Colonic mucosa (tissue), 4 donors: ENCODE data around the gene DNLZ. TPM values are rescaled to one million over a fixed set of nuclear protein-coding genes. Genes with fewer than 3 reads are reported as not detected.

Experiments
- DNase-seq: peaks from one replicate; pipeline ENCODE4 v3.0.0-alpha.2; 2020
- H3K27ac ChIP-seq: fragments of 200-600 bp; one replicate; pipeline ENCODE4 v1.8.0; 2021
- H3K27me3 ChIP-seq: fragments of 200-600 bp; one replicate; pipeline ENCODE4 v1.8.0; 2021
- H3K36me3 ChIP-seq: fragments of 200-600 bp; one replicate; pipeline ENCODE4 v1.8.0; 2021
- H3K4me1 ChIP-seq: fragments of 200-600 bp; one replicate; pipeline ENCODE4 v1.8.0; 2021; ENCODE audit warnings: mild to moderate bottlenecking
- H3K4me3 ChIP-seq: fragments of 200-600 bp; one replicate; pipeline ENCODE4 v1.8.0; 2021
- H3K9ac ChIP-seq, 2 donors: one replicate each; pipeline ENCODE4 v1.7.0; 2013; ENCODE audit warnings: control low read depth in 2 of 2, low read depth in 2 of 2, low read length in 2 of 2
- H3K9me3 ChIP-seq: fragments of 200-600 bp; one replicate; pipeline ENCODE4 v1.8.0; 2021
- CTCF ChIP-seq: fragments of 200-600 bp; IDR thresholded peaks from one replicate; pipeline ENCODE4 v1.8.0; 2022; ENCODE audit warnings: antibody characterized with exemption, mild to moderate bottlenecking
- intact Hi-C: fragments of 100-400 bp; cut with DNase I; formaldehyde crosslinking; loops from one replicate; pipeline ENCODE4 v1.14.1; 2022
- total RNA-seq, 2 donors: library from RNA; stranded (reverse); fragmentation: NEBNext Ultra II Directional in 1 of 2; extraction: Animal tissue kit (Norgen Biotek cat#: 25700) in 1 of 2; gene quantifications; one replicate each; pipeline ENCODE4 v1.2.1, GENCODE V29; 2021
- donor health status: healthy.
- donor health status: DM: no; HTN: no; CAD: no.
- donor health status: DM: no; HTN: no; CAD: no.

The DNLZ gene
- total RNA-seq, 2 donors from 2014 or later = 10.0 to 10.8 TPM

- Histone ChIP-seq H3K36me3 (peaks cover 6% of the 10 kb centered on the region), H3K9ac (no peak overlapping the region), H3K9me3 (no peaks in the 10 kb centered on the region), H3K27me3 (no peaks in the 10 kb centered on the region), H3K4me3 (no peak overlapping the region), H3K27ac (no peak overlapping the region), H3K4me1 (peaks cover 12% of the 10 kb centered on the region)
- DNase-seq = no peak
- intact Hi-C loops = no loop called here
- TF ChIP-seq CTCF = no peak
These were observed 28.4 kb upstream of the DNLZ start for GRCh38 chr9:136391737-136392537.

GRCh38 chr9:136389396-136389795 is 25.9 kb upstream of the DNLZ start:
- no peak overlapping the region for H3K9ac ChIP-seq
- no peak for TF ChIP-seq CTCF
- no peak for DNase-seq
- H3K9me3 ChIP-seq = no peaks in the 10 kb centered on the region
- no peaks in the 10 kb centered on the region for H3K4me1 ChIP-seq
- peaks cover 6% of the 10 kb centered on the region for H3K36me3 ChIP-seq
- no peak overlapping the region for H3K27ac ChIP-seq
- H3K27me3 ChIP-seq = no peaks in the 10 kb centered on the region
- H3K4me3 ChIP-seq = no peak overlapping the region
- intact Hi-C loops = no loop called here

- DNase-seq = no peak
- no peak for TF ChIP-seq CTCF
- intact Hi-C loops = no loop called here
- H3K9ac ChIP-seq = no peak overlapping the region
- H3K36me3 ChIP-seq = peaks cover 2% of the 10 kb centered on the region
- no peaks in the 10 kb centered on the region for H3K27me3 ChIP-seq
- H3K4me1 ChIP-seq = no peaks in the 10 kb centered on the region
- no peaks in the 10 kb centered on the region for H3K9me3 ChIP-seq
- no peak overlapping the region for H3K4me3 ChIP-seq
- H3K27ac ChIP-seq = no peak overlapping the region
These were observed 23.7 kb upstream of the DNLZ start for GRCh38 chr9:136387217-136387616.

- Histone ChIP-seq H3K36me3 (no peaks in the 10 kb centered on the region), H3K27me3 (no peaks in the 10 kb centered on the region), H3K4me1 (no peaks in the 10 kb centered on the region), H3K9me3 (no peaks in the 10 kb centered on the region), H3K4me3 (no peak overlapping the region), H3K9ac (no peak overlapping the region), H3K27ac (no peak overlapping the region)
- DNase-seq = no peak
- TF ChIP-seq CTCF = no peak
- intact Hi-C loops = no loop called here
These were observed 22.5 kb upstream of the DNLZ start for GRCh38 chr9:136386018-136386417.

GRCh38 chr9:136385015-136385414 is 21.5 kb upstream of the DNLZ start:
- no peak overlapping the region for H3K9ac ChIP-seq
- no peaks in the 10 kb centered on the region for H3K27me3 ChIP-seq
- H3K9me3 ChIP-seq = no peaks in the 10 kb centered on the region
- H3K4me1 ChIP-seq = no peaks in the 10 kb centered on the region
- no peak overlapping the region for H3K4me3 ChIP-seq
- DNase-seq = no peak
- no peak overlapping the region for H3K27ac ChIP-seq
- no peaks in the 10 kb centered on the region for H3K36me3 ChIP-seq
- no peak for TF ChIP-seq CTCF
- intact Hi-C loops = no loop called here
